ENCODE results near the gene HNF1B.
"Not testable (repeated sequence)": the region's sequence is repeated elsewhere in the genome, so short reads cannot be mapped to it uniquely, and the experiment has no call there.

Gene HNF1B, protein sequence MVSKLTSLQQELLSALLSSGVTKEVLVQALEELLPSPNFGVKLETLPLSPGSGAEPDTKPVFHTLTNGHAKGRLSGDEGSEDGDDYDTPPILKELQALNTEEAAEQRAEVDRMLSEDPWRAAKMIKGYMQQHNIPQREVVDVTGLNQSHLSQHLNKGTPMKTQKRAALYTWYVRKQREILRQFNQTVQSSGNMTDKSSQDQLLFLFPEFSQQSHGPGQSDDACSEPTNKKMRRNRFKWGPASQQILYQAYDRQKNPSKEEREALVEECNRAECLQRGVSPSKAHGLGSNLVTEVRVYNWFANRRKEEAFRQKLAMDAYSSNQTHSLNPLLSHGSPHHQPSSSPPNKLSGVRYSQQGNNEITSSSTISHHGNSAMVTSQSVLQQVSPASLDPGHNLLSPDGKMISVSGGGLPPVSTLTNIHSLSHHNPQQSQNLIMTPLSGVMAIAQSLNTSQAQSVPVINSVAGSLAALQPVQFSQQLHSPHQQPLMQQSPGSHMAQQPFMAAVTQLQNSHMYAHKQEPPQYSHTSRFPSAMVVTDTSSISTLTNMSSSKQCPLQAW

DNA sequence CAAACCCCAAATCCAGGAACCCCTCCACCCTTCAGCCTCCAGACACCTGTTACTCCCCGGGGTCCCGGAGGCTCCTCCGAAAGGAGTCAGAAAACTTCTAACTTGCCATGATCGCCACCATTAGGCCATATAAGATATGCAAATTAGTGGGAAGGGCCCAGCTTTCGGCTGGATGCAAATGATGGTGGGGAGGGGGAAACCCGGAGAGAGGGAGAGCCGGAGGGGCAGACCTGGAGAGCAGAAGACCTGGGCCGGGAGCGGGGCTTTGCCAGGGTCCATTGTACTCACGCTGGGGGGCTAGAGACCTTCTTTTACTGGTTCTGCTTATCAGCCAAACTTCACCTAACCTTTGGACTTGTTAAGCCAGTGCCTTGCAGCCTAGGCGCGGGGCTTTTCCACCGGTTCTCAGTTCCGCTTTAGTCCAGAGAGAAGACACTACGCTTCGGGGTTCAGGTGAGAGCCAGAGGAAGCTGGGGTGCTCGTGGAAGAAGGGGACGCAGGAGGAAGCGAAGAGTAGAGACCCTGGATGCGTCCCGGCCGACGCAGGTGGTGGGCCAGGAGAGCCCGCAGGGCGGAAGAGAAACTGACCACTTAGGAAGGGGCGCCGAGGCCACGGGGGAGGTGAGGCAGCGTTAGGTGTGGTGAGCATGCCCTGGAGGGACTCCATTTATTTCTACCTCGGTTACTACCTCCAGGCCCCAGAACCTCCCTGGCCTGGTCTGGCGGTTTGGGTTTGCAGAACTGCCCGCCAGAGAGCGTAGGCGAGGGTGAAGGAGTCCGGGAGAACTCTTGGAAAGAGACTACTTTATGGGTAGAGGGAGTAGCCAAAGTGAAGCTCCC is at the start of gene HNF1B:
TSS of gene HNF1B (minus strand) at position 99 of the 840 bp plus-strand sequence. CDS start 175 bp downstream, outside the sequence.
- no peak for DNase-seq

DNA sequence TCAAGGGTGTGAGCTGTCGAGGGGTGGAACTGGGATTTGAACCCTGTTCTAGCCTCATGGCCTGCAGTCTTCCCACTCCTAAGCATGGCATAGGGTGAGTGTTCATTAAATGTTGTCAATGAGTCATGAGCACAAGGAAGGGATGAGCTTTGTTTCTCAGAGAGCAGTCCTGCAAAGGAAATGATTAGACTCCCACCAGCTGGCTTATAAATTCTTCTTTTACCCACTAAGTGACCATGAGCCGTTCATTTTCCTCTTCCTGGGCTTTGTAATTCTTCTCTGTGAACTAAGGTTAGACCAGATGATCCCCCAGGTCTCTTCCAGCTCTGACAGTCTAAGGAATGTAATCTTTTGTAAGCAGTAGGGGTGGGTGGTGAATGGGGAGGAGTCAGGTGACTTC is 47.9 kb upstream of the HNF1B start:
- DNase-seq: no peak

DNA sequence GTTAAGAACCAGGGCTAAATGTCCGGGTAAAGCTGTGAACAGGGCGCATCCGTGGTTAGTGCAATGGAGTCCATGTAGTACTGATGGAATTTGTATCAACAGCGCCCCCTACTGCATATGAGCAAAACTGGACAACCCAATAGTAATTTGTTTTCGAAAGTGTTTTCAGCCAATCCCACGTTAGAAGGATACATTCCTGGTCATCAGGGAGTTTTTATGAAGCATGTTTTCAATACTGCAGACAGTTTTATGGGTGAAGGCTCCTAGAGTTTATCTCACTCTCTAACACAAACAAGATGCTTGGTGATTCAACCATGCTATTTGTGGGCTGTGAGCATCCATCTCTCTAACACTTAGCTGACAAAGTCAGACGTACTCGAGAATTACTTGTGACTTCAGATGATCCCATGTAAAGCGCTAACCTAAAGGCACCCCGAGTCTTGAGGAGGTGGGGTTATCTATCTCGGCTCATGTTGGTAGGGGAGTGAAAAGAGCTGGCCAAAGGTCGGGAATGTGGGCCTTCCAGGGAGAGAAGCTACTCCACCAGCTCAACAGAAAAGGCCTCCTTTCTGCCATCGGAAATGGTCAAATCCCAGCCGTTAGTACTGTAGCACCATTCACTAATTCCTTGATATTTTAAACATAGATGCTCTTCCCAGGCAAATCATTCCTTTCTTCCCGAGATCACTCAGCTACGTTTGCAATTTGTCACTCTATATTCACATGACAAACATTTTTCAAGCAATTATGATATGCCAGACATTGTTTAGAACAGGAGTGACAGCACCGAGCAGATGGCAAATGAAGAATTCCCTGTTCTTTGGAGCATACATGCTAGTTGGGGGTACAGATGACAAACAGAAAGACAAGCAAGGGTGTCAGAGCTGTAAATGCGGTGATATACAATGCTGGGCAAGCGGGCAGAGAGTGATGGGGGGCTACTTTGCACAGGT is 46.9 kb upstream of the HNF1B start:
- peak; percentile 7 to 8 for DNase-seq

DNA sequence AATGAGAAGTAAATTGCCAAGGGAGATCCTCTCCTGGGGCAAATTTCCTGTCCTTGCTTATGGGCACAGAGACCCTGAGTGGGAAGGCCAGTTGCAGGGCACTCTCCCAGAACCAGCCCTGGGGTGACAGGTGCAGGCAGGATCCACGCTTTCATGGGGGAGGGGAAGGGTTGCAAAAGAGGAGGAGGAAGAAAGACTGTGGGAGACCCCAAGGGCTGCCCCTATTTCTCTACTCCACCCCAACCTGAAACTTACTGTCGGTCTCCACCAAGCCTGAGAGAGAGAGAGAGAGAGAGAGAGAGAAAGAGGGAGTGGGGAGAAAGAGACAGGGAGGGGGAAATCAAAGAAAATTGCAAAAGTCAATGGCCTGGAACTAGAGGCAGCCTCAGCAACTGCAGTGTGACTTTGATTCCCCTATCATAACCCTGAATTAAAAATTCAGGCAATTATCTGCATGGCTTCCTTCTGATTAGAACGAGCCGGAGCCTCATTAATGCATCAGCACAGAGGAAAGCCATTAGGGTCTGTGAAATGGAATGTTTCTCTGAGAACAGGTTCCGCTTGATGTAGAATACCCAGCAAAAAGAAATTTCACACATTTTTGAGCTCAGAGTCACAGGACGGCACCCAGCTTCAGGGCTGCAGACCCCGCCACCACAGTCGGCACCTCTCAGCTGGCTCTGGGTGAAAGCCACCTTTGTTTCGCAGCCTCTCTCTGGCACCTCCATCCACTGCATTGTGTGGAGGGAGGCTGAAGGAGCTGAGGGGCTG is 45.1 kb upstream of the HNF1B start:
- no peak for DNase-seq

- DNase-seq: no peak
Observed at GRCh38 chr17:37789021-37789565, 44.2 kb upstream of the HNF1B start.

- no peak for DNase-seq
Observed at GRCh38 chr17:37788526-37788925, 43.7 kb upstream of the HNF1B start.

GRCh38 chr17:37787055-37787757 is 42.3 kb upstream of the HNF1B start:
- DNase-seq: no peak

DNA sequence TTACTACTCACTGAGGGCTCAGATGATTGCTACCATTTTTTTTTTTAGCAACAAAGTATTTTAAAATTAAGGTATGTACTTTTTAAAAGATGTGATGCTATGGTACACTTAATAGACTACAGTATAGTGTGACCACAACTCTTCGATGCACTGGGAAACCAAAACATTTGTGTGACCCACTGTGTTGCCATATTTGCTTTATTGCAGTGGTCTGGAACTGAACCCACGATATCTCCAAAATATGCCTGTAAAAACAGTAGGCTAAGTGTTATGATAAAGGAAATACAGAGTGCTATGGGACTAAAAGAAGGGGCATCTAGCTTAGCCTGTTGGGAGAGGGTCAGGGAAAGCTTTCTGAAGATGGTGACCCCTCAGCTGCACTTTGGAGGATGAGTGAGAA is 41.6 kb upstream of the HNF1B start:
- no peak for DNase-seq

GRCh38 chr17:37782460-37782859 is 37.6 kb upstream of the HNF1B start:
- not testable (repeated sequence) for DNase-seq

DNA sequence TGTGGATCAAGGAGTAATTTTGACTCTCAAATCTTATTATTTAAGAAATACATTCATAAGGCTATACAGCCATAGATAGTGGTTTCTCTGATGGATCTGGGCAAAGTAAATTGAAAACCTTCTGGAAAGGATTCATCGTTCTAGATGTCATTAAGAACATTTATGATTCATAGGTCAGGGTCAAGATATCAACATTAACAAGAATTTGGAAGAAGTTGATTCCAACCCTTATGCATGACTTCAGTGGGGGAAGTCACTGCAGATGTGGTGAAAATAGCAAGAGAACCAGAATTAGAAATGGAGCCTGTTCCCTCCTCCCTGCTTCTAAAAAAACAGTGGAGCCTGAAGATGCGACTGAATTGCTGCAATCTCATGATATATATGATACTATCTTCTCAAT is 36.6 kb upstream of the HNF1B start:
- no peak for DNase-seq

- DNase-seq: no peak
Observed at GRCh38 chr17:37779554-37779953, 34.7 kb upstream of the HNF1B start.

GRCh38 chr17:37774504-37774903 is 29.6 kb upstream of the HNF1B start:
- no peak for DNase-seq

- DNase-seq: no peak
Observed at GRCh38 chr17:37772982-37773381, 28.1 kb upstream of the HNF1B start.

GRCh38 chr17:37770631-37771518 is 26.0 kb upstream of the HNF1B start:
- peak; percentile 35 to 36 for DNase-seq

GRCh38 chr17:37769050-37769449 is 24.2 kb upstream of the HNF1B start:
- no peak for DNase-seq

- no peak for DNase-seq
Observed at GRCh38 chr17:37768438-37768837, 23.6 kb upstream of the HNF1B start.

GRCh38 chr17:37766971-37767370 is 22.1 kb upstream of the HNF1B start:
- DNase-seq: no peak

DNA sequence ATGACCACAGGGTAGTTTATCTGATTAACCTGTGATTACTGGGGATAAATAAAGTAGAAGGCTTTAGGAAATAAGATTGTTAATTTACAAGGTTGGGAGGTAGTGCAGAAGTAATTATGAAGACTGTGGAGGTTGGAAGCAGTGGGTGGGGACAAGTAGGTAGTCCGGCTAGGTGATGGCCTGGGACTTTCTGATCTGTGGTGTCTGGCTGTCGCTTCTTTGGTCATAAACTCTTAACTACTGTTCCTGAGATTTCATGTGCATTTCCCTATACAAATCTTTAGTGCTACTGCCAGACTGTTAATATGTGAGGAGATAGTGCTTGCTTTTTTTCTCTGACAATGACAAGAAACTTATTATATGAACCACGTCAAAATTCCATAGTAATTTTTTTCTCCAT is 19.5 kb upstream of the HNF1B start:
- DNase-seq: no peak

DNA sequence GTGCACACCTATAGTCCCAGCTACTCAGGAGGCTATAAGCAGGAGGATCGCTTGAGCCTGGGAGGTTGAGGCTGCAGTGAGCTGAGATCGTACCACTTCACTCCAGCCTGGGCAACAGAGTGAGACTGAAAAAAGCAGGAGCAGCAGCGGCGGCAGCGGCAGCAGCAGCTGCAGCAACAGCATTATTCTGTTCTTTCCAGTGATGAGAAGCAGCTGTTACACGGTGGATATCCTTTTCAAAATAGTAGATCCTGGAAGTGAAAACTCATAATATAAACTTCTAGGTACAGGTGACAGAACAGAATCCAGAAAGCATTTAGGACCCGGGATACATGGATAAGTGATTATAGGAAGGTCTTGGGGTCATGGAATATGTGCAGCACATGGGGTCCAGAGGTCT is 17.8 kb upstream of the HNF1B start:
- DNase-seq: no peak

- DNase-seq: no peak
Observed at GRCh38 chr17:37761961-37762360, 17.1 kb upstream of the HNF1B start.
